Measurements from ENCODE around the gene SCNN1G. TPM values are rescaled to one million over a fixed set of nuclear protein-coding genes. Genes with fewer than 3 reads are reported as not detected.

SCNN1G gene
- total RNA-seq, 2 experiments from 2014 or later: not detected

DNA sequence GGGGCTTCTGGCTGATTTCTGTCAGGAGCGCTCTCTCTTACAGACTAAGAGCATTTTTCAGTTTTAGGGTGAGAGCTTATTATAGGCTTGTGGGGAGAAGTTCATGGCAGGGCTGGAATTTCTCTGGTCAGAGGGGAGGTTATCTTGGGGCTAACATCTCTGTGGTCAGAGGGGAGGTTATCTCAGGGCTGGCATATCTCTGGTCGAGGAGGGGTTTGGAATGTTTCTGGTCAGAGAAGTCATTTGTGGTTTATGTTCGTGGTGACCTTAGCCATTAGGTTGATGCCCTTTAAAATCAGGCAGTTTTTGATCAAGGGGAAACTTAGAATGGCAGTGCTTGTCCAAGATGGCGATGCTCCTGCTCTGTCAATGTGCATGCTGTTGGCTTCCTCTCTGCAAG, 22.5 kb upstream of the SCNN1G start:
- DNase-seq: no peak
- no peak for ATAC-seq (ENCODE audit: low read depth)
- no peaks in the 10 kb centered on the region for H3K36me3 Mint-ChIP-seq
- POLR2A ChIA-PET: no interaction called here
- no peak overlapping the region for H3K4me3 Mint-ChIP-seq
- H3K27ac Mint-ChIP-seq: no peak overlapping the region
- H3K9me3 Mint-ChIP-seq: no peaks in the 10 kb centered on the region
- peaks cover 6% of the 10 kb centered on the region for H3K4me1 Mint-ChIP-seq
- H3K27me3 Mint-ChIP-seq: peaks cover 25% of the 10 kb centered on the region

DNA sequence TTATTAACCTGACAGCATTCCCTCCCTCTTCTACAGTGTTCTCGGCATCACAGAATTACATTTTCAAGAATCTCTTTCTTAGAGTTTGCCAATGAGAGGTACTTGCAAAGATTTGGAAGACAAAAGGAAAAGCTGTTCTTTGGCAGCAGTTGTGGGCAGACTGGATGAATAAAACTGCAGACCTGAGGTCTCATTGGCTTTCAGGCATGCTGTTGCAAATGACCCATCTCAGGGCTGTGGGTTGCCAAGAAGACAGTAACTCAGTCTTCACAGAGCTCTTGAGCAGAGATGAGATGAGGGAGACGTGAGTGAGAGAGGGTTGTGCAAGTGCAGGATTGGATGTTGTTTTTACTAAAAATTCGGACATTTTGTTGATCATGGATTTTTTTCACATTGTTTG, 22.0 kb upstream of the SCNN1G start:
- Mint-ChIP-seq H3K4me3 (no peak overlapping the region), H3K4me1 (peaks cover 6% of the 10 kb centered on the region), H3K27me3 (peaks cover 24% of the 10 kb centered on the region)

DNA sequence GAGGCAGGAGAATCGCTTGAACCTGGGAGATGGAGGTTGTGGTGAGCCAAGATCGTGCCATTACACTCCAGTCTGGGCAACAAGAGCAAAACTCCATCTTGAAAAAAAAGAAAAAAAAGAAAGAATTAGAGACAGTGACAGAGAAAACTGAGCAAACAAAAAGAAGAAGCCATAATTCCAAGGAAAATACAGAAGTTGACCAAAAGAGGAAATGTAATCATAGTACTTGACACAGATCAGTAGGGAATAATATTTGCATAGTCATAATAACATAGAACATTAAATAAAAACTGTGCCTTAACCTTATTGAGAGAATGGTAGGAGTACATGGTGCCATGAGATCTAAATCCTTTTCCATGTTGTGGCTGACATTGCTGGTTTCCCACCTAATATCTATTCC, 18.6 kb upstream of the SCNN1G start:
- no peaks in the 10 kb centered on the region for H3K9me3 Mint-ChIP-seq
- H3K36me3 Mint-ChIP-seq: no peaks in the 10 kb centered on the region
- no peak overlapping the region for H3K27ac Mint-ChIP-seq
- POLR2A ChIA-PET: no interaction called here
- ATAC-seq (ENCODE audit: low read depth): no peak
- no peaks in the 10 kb centered on the region for H3K4me1 Mint-ChIP-seq
- H3K4me3 Mint-ChIP-seq: no peak overlapping the region
- DNase-seq: no peak
- H3K27me3 Mint-ChIP-seq: peaks cover 37% of the 10 kb centered on the region

More for the DNA sequence above, 22.0 kb upstream of the SCNN1G start:
- DNase-seq: no peak
- Mint-ChIP-seq H3K9me3 (no peaks in the 10 kb centered on the region), H3K27ac (no peak overlapping the region), H3K36me3 (no peaks in the 10 kb centered on the region)
- POLR2A ChIA-PET: no interaction called here
- ATAC-seq (ENCODE audit: low read depth): no peak

DNA sequence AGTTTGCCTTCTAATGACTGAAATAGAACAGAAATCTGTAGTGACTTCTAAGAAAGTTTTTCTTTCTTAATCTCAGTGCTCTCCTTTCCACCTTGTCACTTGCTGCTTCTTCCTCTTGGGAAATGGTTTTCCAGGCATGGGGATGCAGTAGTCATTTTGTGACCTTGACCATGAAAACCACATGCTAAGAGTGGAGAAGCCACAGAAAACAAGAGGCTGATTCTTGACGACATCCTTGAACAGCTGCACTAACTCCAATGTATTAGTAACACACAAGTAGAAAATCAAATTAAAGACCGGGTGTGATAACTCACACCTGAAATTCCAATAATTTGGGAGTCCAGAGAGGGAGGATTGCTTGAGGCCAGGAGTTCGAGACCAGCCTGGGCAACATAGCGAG, 17.8 kb upstream of the SCNN1G start:
- DNase-seq (no peak), ATAC-seq (ENCODE audit: low read depth) (no peak)
- H3K27me3 Mint-ChIP-seq: peaks cover 42% of the 10 kb centered on the region
- no peaks in the 10 kb centered on the region for H3K4me1 Mint-ChIP-seq
- H3K9me3 Mint-ChIP-seq: no peaks in the 10 kb centered on the region
- POLR2A ChIA-PET: interaction anchor here (0.6 kb wide), 1 partner anchor 21 kb away, joined by 3 read pairs; no protein-coding TSS in a partner anchor
- H3K4me3 Mint-ChIP-seq: no peak overlapping the region
- no peak overlapping the region for H3K27ac Mint-ChIP-seq
- H3K36me3 Mint-ChIP-seq: no peaks in the 10 kb centered on the region

DNA sequence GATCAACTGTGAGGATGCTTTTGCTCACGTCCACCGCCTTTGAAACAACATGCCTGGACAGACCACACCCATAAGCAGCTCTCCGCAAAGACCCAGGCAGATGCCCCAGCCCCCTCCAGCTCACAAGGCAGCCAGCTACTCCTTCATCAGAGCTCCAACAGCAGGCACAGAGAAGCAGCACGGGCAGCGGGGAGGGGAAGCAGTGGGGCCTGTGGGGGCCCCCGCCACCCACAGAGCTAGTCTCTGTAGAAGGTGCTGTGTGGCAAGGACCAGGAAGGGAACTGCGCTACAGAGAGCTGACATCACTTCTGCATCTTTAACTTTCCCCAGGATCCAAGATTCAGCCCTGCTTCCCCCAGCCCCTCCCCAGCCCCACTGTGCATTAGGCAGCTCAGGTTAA, 10.0 kb upstream of the SCNN1G start:
- Mint-ChIP-seq H3K9me3 (no peaks in the 10 kb centered on the region), H3K4me3 (no peak overlapping the region), H3K27ac (no peak overlapping the region), H3K36me3 (no peaks in the 10 kb centered on the region), H3K4me1 (no peaks in the 10 kb centered on the region), H3K27me3 (peaks cover 35% of the 10 kb centered on the region)
- DNase-seq (no peak), ATAC-seq (ENCODE audit: low read depth) (no peak)
- POLR2A ChIA-PET: no interaction called here

DNA sequence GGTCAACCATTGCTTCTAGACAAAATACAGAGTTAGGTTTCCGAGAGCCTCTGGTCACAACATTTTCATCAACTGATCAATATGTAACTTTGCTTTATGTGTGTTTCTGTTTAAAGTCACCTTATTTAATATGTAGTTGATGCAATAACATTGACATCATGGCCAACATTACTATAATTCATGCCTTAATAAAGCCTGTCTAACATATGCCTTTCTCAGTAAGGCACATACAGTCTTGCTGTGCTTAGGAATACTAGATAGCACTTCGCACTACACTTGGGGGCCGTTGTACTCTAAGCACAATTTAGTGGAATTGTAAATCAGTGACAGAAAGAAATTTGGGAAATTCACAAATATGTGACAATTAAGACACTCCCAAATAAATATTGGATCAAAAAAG, 9.6 kb upstream of the SCNN1G start:
- Mint-ChIP-seq H3K4me1 (no peaks in the 10 kb centered on the region), H3K36me3 (no peaks in the 10 kb centered on the region), H3K4me3 (no peak overlapping the region), H3K27me3 (peaks cover 35% of the 10 kb centered on the region), H3K9me3 (no peaks in the 10 kb centered on the region), H3K27ac (no peak overlapping the region)
- POLR2A ChIA-PET: no interaction called here
- no peak for ATAC-seq (ENCODE audit: low read depth)
- no peak for DNase-seq

DNA sequence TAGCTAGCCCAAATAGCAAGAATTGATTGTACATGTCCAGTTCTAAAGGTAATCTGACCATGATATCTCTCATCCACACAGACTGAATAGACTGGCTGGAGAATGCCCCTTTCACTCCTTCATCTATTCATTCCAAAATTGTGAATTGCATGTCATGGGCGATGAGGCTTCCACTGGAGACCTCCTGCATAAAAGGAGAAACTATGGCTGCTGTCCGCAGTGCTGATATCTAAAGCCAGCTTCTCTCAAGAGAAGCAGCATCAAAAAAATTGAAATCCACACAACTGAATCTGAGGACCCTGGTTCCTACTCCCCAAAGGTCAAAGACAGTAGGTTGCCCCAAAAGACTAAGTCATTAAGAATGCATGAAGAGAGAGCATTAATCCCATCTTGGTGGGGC, 7.9 kb upstream of the SCNN1G start:
- no peak for DNase-seq
- ATAC-seq (ENCODE audit: low read depth): no peak
- Mint-ChIP-seq H3K36me3 (no peaks in the 10 kb centered on the region), H3K27me3 (peaks cover 32% of the 10 kb centered on the region), H3K4me1 (no peaks in the 10 kb centered on the region), H3K27ac (no peak overlapping the region), H3K4me3 (no peak overlapping the region), H3K9me3 (no peaks in the 10 kb centered on the region)
- POLR2A ChIA-PET: no interaction called here

DNA sequence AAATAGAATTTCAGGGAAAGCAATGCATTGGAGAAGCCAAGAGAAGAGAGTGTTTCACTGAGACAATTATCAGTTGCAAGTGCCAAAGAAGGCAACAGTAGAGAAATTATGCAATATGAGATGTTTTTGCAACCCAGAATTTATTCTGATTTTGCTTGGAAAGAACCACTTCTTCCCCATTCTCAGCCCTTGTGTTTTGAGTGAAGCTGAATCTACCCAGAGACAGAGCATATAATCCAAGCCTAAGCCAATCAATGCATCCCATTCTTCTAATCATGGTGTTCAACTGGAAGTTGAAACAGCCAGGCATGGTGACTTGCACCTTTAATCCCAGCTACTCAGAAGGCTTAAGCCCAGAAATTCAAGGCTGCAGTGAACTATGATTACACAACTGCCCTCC, 6.9 kb upstream of the SCNN1G start:
- H3K27me3 Mint-ChIP-seq: peaks cover 27% of the 10 kb centered on the region
- no peak overlapping the region for H3K27ac Mint-ChIP-seq
- ATAC-seq (ENCODE audit: low read depth) (no peak), DNase-seq (no peak)
- H3K4me1 Mint-ChIP-seq: no peaks in the 10 kb centered on the region
- H3K9me3 Mint-ChIP-seq: no peaks in the 10 kb centered on the region
- no peak overlapping the region for H3K4me3 Mint-ChIP-seq
- H3K36me3 Mint-ChIP-seq: no peaks in the 10 kb centered on the region
- POLR2A ChIA-PET: no interaction called here

DNA sequence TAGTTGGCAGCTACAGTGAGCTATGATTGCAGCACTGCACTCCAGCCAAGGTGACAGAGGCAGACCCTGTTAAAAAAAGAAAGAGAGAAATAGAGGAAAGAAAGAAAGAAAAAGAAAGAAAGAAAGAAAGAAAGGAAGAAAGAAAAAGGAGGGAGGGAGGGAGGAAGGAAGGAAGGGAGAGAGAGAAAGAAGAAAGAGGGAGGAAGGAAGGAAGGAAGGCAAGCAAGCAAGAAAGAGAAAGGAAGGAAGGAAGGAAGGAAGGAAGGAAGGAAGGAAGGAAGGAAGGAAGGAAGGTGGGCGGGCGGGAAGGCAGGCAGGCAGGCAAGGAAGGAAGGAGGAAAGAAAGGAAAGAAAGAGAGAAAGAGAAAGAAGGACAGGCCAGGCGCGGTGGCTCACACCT, 1.0 kb upstream of the SCNN1G start:
- H3K27ac Mint-ChIP-seq: no peak overlapping the region
- ATAC-seq (ENCODE audit: low read depth) (no peak), DNase-seq (no peak)
- H3K36me3 Mint-ChIP-seq: no peaks in the 10 kb centered on the region
- H3K4me1 Mint-ChIP-seq: peaks cover 3% of the 10 kb centered on the region
- no peaks in the 10 kb centered on the region for H3K9me3 Mint-ChIP-seq
- no peak overlapping the region for H3K4me3 Mint-ChIP-seq
- POLR2A ChIA-PET: no interaction called here
- peaks cover 58% of the 10 kb centered on the region for H3K27me3 Mint-ChIP-seq

DNA sequence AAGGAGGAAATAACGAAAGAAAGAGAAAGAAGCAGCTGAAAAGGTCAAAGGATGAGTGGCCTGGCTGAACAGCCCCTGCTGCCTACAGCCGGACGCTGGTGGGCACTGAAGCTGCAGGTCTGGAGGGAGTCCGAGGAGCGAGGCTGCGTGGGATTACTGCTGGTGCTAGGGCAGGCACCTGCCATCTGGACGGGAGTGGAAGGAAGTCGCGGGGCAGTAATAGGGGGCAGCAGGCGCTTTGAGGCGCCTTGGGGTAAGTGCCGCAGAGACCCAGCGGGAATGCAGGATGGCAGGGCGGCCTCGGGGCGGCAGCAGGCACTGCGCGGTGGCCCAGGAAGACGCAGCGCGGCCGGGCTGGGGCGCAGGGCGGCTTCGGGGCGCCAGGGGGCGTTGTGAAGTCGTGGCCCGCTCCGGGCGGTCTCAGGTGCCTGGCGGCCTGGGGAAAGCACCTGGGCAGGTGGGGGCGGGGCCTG, 303 bp upstream of the SCNN1G start:
- H3K4me3 Mint-ChIP-seq: peak overlapping the region; percentile 45
- no peak overlapping the region for H3K27ac Mint-ChIP-seq
- DNase-seq (peak; percentile 87), ATAC-seq (ENCODE audit: low read depth) (peak; percentile 98)
- H3K9me3 Mint-ChIP-seq: no peaks in the 10 kb centered on the region
- POLR2A ChIA-PET: no interaction called here
- H3K4me1 Mint-ChIP-seq: peaks cover 3% of the 10 kb centered on the region
- peaks cover 61% of the 10 kb centered on the region for H3K27me3 Mint-ChIP-seq
- no peaks in the 10 kb centered on the region for H3K36me3 Mint-ChIP-seq

DNA sequence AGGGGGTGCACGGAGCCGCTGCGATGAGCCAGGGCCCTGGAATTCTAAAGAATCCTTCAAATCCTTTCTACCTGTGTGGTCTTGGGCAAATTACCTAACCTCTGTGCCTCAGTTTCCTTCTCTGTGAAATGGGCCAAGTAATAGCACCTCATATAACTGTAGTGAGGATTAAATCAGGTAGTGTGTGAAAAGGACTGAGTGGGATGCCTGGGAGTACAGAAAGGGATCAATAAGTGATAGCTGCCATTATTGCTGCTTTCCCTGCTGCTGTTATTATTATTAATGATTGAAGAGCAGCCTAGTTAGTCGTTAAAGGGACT, 958 bp downstream of the SCNN1G start:
- DNase-seq (no peak), ATAC-seq (ENCODE audit: low read depth) (no peak)
- Mint-ChIP-seq H3K27me3 (peaks cover 56% of the 10 kb centered on the region), H3K4me1 (peaks cover 3% of the 10 kb centered on the region), H3K27ac (no peak overlapping the region), H3K4me3 (no peak overlapping the region), H3K36me3 (no peaks in the 10 kb centered on the region), H3K9me3 (no peaks in the 10 kb centered on the region)
- POLR2A ChIA-PET: no interaction called here

DNA sequence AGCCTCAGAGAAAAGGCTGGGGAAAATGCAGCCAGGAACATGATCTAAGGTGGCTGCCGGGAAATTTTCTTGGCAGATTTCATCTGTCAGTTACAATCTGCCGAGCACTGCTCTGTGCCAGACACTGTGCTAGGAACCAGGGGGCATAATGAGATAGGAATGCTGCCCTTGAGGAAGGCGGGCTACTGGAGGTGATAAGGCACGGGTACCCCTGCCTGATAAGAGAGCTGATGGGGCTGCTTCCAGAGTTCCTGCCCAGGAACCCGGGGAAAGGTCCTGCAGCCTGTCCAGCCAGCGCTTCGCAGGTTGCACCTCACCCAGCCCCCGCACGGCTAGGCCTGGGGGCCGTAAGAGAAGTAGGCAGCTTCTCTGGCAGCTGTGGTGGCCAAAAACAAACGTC, 3.1 kb downstream of the SCNN1G start:
- Mint-ChIP-seq H3K4me1 (peaks cover 3% of the 10 kb centered on the region), H3K9me3 (no peaks in the 10 kb centered on the region), H3K27ac (no peak overlapping the region), H3K36me3 (no peaks in the 10 kb centered on the region), H3K27me3 (peaks cover 55% of the 10 kb centered on the region), H3K4me3 (no peak overlapping the region)
- ATAC-seq (ENCODE audit: low read depth): no peak
- no peak for DNase-seq
- POLR2A ChIA-PET: no interaction called here

DNA sequence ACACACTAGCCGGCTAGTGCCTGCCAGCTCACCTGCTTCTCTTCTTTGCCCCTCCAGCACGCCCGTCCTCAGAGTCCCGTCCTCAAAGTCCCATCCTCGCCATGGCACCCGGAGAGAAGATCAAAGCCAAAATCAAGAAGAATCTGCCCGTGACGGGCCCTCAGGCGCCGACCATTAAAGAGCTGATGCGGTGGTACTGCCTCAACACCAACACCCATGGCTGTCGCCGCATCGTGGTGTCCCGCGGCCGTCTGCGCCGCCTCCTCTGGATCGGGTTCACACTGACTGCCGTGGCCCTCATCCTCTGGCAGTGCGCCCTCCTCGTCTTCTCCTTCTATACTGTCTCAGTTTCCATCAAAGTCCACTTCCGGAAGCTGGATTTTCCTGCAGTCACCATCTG, 3.6 kb downstream of the SCNN1G start:
- POLR2A ChIA-PET: no interaction called here
- H3K27ac Mint-ChIP-seq: no peak overlapping the region
- ATAC-seq (ENCODE audit: low read depth) (no peak), DNase-seq (no peak)
- peaks cover 3% of the 10 kb centered on the region for H3K4me1 Mint-ChIP-seq
- H3K4me3 Mint-ChIP-seq: no peak overlapping the region
- no peaks in the 10 kb centered on the region for H3K9me3 Mint-ChIP-seq
- H3K36me3 Mint-ChIP-seq: no peaks in the 10 kb centered on the region
- H3K27me3 Mint-ChIP-seq: peaks cover 52% of the 10 kb centered on the region

DNA sequence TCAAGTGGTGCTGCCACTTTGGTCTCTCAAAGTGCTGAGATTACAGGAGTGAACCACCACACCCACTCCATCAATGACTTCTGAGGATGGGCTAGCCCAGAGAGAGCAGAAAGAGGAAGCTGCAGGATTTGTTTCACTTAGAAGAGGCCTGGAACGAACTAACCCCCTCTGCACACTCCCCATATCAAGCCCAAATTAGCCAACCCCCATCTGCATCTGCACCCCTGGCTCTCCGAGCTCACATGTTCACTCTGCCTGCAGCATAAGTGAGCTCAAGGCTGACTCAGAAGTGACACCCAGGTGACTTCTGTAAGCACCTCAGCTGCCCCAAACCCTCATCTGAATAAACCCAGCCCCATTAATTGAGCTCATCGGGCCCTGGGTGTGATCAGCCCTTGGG, 4.8 kb downstream of the SCNN1G start:
- H3K4me1 Mint-ChIP-seq: no peaks in the 10 kb centered on the region
- ATAC-seq (ENCODE audit: low read depth): no peak
- no peak for DNase-seq
- no peaks in the 10 kb centered on the region for H3K36me3 Mint-ChIP-seq
- H3K4me3 Mint-ChIP-seq: no peak overlapping the region
- H3K27ac Mint-ChIP-seq: no peak overlapping the region
- POLR2A ChIA-PET: no interaction called here
- peaks cover 42% of the 10 kb centered on the region for H3K27me3 Mint-ChIP-seq
- H3K9me3 Mint-ChIP-seq: no peaks in the 10 kb centered on the region

DNA sequence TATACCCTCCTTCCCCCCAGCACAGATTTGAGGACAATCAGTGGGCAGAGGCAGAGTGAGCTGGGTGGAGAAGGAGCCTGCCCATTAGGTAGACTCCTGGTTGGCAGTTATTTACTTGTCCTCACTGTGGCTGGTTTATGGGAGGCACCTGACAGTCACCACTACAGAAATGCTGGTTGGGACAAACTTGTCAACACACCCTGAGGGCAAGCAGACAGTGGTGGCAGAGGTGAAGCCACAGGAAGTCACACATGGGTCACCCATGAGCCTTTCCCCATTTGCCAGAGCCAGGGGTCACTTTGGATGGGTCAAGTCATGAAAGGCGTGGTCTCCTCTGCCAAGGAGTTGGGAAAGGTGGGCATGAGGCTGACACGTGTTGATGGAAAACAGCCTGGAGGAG, 6.4 kb downstream of the SCNN1G start:
- POLR2A ChIA-PET: no interaction called here
- Mint-ChIP-seq H3K4me1 (no peaks in the 10 kb centered on the region), H3K27me3 (peaks cover 35% of the 10 kb centered on the region), H3K36me3 (no peaks in the 10 kb centered on the region), H3K4me3 (no peak overlapping the region), H3K9me3 (no peaks in the 10 kb centered on the region), H3K27ac (no peak overlapping the region)
- no peak for ATAC-seq (ENCODE audit: low read depth)
- DNase-seq: no peak
